ENCODE results near the gene PALMD. TPM values are rescaled to one million over a fixed set of nuclear protein-coding genes. Genes with fewer than 3 reads are reported as not detected.

Gene PALMD
- total and polyA plus RNA-seq, 2 of the 8 experiments (the other 6 are each of a cell fraction or from before 2014, with no cell fraction given): not detected

DNA sequence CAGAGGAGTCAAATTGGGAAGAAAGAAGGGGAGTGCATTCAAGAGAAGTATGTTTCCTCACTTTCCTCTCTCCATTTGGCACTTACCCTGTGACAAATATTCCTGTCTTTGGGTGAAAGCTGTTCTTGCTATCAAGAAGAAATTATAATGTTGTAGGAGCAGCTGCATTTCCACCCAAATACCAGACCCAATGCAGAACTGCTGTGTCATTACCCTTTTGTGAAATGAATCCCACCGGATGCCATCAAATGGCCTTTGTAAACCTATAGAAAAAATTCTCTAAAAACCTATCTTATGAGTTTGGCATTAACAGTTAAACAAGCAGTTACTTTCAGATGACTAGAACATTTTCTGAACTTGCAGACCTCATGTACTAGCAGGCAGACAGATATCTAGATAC is 16.7 kb upstream of the PALMD start (continued):
- TF ChIP-seq, protein P1, sequence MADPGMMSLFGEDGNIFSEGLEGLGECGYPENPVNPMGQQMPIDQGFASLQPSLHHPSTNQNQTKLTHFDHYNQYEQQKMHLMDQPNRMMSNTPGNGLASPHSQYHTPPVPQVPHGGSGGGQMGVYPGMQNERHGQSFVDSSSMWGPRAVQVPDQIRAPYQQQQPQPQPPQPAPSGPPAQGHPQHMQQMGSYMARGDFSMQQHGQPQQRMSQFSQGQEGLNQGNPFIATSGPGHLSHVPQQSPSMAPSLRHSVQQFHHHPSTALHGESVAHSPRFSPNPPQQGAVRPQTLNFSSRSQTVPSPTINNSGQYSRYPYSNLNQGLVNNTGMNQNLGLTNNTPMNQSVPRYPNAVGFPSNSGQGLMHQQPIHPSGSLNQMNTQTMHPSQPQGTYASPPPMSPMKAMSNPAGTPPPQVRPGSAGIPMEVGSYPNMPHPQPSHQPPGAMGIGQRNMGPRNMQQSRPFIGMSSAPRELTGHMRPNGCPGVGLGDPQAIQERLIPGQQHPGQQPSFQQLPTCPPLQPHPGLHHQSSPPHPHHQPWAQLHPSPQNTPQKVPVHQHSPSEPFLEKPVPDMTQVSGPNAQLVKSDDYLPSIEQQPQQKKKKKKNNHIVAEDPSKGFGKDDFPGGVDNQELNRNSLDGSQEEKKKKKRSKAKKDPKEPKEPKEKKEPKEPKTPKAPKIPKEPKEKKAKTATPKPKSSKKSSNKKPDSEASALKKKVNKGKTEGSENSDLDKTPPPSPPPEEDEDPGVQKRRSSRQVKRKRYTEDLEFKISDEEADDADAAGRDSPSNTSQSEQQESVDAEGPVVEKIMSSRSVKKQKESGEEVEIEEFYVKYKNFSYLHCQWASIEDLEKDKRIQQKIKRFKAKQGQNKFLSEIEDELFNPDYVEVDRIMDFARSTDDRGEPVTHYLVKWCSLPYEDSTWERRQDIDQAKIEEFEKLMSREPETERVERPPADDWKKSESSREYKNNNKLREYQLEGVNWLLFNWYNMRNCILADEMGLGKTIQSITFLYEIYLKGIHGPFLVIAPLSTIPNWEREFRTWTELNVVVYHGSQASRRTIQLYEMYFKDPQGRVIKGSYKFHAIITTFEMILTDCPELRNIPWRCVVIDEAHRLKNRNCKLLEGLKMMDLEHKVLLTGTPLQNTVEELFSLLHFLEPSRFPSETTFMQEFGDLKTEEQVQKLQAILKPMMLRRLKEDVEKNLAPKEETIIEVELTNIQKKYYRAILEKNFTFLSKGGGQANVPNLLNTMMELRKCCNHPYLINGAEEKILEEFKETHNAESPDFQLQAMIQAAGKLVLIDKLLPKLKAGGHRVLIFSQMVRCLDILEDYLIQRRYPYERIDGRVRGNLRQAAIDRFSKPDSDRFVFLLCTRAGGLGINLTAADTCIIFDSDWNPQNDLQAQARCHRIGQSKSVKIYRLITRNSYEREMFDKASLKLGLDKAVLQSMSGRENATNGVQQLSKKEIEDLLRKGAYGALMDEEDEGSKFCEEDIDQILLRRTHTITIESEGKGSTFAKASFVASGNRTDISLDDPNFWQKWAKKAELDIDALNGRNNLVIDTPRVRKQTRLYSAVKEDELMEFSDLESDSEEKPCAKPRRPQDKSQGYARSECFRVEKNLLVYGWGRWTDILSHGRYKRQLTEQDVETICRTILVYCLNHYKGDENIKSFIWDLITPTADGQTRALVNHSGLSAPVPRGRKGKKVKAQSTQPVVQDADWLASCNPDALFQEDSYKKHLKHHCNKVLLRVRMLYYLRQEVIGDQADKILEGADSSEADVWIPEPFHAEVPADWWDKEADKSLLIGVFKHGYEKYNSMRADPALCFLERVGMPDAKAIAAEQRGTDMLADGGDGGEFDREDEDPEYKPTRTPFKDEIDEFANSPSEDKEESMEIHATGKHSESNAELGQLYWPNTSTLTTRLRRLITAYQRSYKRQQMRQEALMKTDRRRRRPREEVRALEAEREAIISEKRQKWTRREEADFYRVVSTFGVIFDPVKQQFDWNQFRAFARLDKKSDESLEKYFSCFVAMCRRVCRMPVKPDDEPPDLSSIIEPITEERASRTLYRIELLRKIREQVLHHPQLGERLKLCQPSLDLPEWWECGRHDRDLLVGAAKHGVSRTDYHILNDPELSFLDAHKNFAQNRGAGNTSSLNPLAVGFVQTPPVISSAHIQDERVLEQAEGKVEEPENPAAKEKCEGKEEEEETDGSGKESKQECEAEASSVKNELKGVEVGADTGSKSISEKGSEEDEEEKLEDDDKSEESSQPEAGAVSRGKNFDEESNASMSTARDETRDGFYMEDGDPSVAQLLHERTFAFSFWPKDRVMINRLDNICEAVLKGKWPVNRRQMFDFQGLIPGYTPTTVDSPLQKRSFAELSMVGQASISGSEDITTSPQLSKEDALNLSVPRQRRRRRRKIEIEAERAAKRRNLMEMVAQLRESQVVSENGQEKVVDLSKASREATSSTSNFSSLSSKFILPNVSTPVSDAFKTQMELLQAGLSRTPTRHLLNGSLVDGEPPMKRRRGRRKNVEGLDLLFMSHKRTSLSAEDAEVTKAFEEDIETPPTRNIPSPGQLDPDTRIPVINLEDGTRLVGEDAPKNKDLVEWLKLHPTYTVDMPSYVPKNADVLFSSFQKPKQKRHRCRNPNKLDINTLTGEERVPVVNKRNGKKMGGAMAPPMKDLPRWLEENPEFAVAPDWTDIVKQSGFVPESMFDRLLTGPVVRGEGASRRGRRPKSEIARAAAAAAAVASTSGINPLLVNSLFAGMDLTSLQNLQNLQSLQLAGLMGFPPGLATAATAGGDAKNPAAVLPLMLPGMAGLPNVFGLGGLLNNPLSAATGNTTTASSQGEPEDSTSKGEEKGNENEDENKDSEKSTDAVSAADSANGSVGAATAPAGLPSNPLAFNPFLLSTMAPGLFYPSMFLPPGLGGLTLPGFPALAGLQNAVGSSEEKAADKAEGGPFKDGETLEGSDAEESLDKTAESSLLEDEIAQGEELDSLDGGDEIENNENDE (IDR thresholded peaks at IDR 0.05; ENCODE audit: insufficient replicate concordance, low read length): no peak
- TF ChIP-seq ZNF274 (IDR thresholded peaks at IDR 0.05; ENCODE audit: borderline replicate concordance, extremely low read depth, low read length) (no peak), SRF (IDR thresholded peaks at IDR 0.05; ENCODE audit: low read depth, low read length) (no peak), POLR2AphosphoS5 (IDR thresholded peaks at IDR 0.05; ENCODE audit: low read depth, low read length) (no peak), CHD1 (IDR thresholded peaks at IDR 0.05; ENCODE audit: low read depth, low read length) (no peak), RXRA (IDR thresholded peaks at IDR 0.05; ENCODE audit: insufficient read depth, low read depth, low read length) (no peak), CHD2 (IDR thresholded peaks at IDR 0.05; ENCODE audit: low read length) (no peak), MAFK (IDR thresholded peaks at IDR 0.05; ENCODE audit: low read depth, low read length) (no peak), POU5F1 (IDR thresholded peaks at IDR 0.05; ENCODE audit: low read depth, low read length) (no peak)
- TF ChIP-seq, protein P2, sequence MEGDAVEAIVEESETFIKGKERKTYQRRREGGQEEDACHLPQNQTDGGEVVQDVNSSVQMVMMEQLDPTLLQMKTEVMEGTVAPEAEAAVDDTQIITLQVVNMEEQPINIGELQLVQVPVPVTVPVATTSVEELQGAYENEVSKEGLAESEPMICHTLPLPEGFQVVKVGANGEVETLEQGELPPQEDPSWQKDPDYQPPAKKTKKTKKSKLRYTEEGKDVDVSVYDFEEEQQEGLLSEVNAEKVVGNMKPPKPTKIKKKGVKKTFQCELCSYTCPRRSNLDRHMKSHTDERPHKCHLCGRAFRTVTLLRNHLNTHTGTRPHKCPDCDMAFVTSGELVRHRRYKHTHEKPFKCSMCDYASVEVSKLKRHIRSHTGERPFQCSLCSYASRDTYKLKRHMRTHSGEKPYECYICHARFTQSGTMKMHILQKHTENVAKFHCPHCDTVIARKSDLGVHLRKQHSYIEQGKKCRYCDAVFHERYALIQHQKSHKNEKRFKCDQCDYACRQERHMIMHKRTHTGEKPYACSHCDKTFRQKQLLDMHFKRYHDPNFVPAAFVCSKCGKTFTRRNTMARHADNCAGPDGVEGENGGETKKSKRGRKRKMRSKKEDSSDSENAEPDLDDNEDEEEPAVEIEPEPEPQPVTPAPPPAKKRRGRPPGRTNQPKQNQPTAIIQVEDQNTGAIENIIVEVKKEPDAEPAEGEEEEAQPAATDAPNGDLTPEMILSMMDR (IDR thresholded peaks at IDR 0.05; ENCODE audit: control extremely low read depth in 1 of 3, insufficient read depth in 1 of 3, low read depth in 1 of 3, low read length in 3 of 3): no peak
